ENCODE results near the gene WFS1. TPM values are rescaled to one million over a fixed set of nuclear protein-coding genes. Genes with fewer than 3 reads are reported as not detected.

The WFS1 gene
- total and polyA plus RNA-seq, 2 of the 13 experiments (the other 11 are each of a cell fraction or from before 2014, with no cell fraction given), result 39.1 to 42.2 TPM

GRCh38 chr4:6324999-6325787 is 55.5 kb downstream of the WFS1 start:
- Histone ChIP-seq H3K27me3 (ENCODE audit: control insufficient read depth in 1 of 2, insufficient read depth in 2 of 2, low read length in 2 of 2) (peaks cover 0 to 18% of the 10 kb centered on the region in 2 experiments; a peak in 3 of 5 replicates), H3K4me2 (ENCODE audit: low read depth, low read length) (no peak overlapping the region), H3K9ac (ENCODE audit: insufficient read depth, low read depth, low read length) (no peak overlapping the region), H3K4me3 (replicated peaks in 1 of 3; ENCODE audit: insufficient read depth in 1 of 3, low read depth in 2 of 3, low read length in 3 of 3) (no peak overlapping the region), H3K27ac (ENCODE audit: extremely low read length, insufficient read depth, low read length) (peak overlapping the region; percentile 23), H3K79me2 (ENCODE audit: insufficient read depth, low read length) (peaks cover 16% of the 10 kb centered on the region), H3K36me3 (replicated peaks in 1 of 2; ENCODE audit: control insufficient read depth in 1 of 2, insufficient read depth in 2 of 2, low read length in 2 of 2) (no peaks in the 10 kb centered on the region), H2AFZ (ENCODE audit: low read length) (no peak overlapping the region), H4K20me1 (ENCODE audit: insufficient read depth, low read length) (no peaks in the 10 kb centered on the region), H3K4me1 (ENCODE audit: insufficient read depth, low read length) (peaks cover 93% of the 10 kb centered on the region), H3K9me3 (ENCODE audit: low read length) (no peaks in the 10 kb centered on the region)
- ATAC-seq, result no peak
- FAIRE-seq, result no peak
- intact Hi-C loops (cut with micrococcal nuclease; ENCODE audit: unreplicated experiment), result no loop called here
- DNase-seq (ENCODE audit: low spot score), result no peak
- CTCF ChIA-PET (ENCODE audit: low intra/inter-chr PET ratio, low total read pairs), result interaction anchor here (1.4 to 7.9 kb wide), 3 partner anchors 16 to 74 kb away, joined by 6 to 66 read pairs (median 50); no protein-coding TSS in a partner anchor
- no TSS peak for BruUV-seq (replicated peaks)
- POLR2A ChIA-PET, result interaction anchor here (3.3 kb wide), 1 partner anchor 16 kb away, joined by 31 read pairs; no protein-coding TSS in a partner anchor
- in situ Hi-C loops (cut with HindIII; ENCODE audit: extremely low pct_ligation_motif_present, low pct_unique_long_range_greater_than_20kb), result loop anchor here (5.0 kb wide), 1 partner anchor 63 kb away; no protein-coding TSS in a partner anchor
- TF ChIP-seq ZNF124 (CRISPR knock-in tag; IDR thresholded peaks at IDR 0.05) (no peak), ZBTB33 (CRISPR knock-in tag; IDR thresholded peaks at IDR 0.05) (peak; percentile 49; the same call in 1 of the 2 replicates), ZNF784 (CRISPR knock-in tag; IDR thresholded peaks at IDR 0.05; ENCODE audit: borderline replicate concordance) (no peak), HMGA1 (CRISPR knock-in tag; conservative IDR thresholded peaks at IDR 0.05) (no peak)
- 95% methylated on average over 16 of the region's 22 CpGs for WGBS (ENCODE audit: low lambda C conversion rate)
